GM18861 (cell line): Measurements from ENCODE around the gene SAMD4A.

Experiments used
- ATAC-seq: cut with Tn5 transposase; IDR thresholded peaks from one replicate; pipeline ENCODE4 v1.9.1; 2021; ENCODE audit not compliant: unreplicated experiment

SAMD4A gene

GRCh38 chr14:54566410-54567223 lies at the start of gene SAMD4A:
SAMD4A (plus strand) TSS chr14:54567128; CDS start chr14:54567917, 789 bp downstream.
- peak; percentile 27 for ATAC-seq

GRCh38 chr14:54524410-54524809 lies 42.5 kb upstream of the SAMD4A start:
- ATAC-seq, result no peak

- no peak for ATAC-seq
Observed at GRCh38 chr14:54528973-54529372, 38.0 kb upstream of the SAMD4A start.

GRCh38 chr14:54529811-54530210 lies 37.1 kb upstream of the SAMD4A start:
- no peak for ATAC-seq

GRCh38 chr14:54532111-54533012 lies 34.6 kb upstream of the SAMD4A start:
- peak; percentile 82 for ATAC-seq

- ATAC-seq, result no peak
Observed at GRCh38 chr14:54533100-54533499, 33.8 kb upstream of the SAMD4A start.

GRCh38 chr14:54535126-54535525 lies 31.8 kb upstream of the SAMD4A start:
- ATAC-seq, result no peak

GRCh38 chr14:54535646-54536045 lies 31.3 kb upstream of the SAMD4A start:
- no peak for ATAC-seq

GRCh38 chr14:54537651-54538050 lies 29.3 kb upstream of the SAMD4A start:
- ATAC-seq, result no peak

GRCh38 chr14:54538055-54538454 lies 28.9 kb upstream of the SAMD4A start:
- no peak for ATAC-seq

- ATAC-seq, result no peak
Observed at GRCh38 chr14:54547583-54547982, 19.3 kb upstream of the SAMD4A start.

- no peak for ATAC-seq
Observed at GRCh38 chr14:54548491-54548890, 18.4 kb upstream of the SAMD4A start.

- no peak for ATAC-seq
Observed at GRCh38 chr14:54549862-54550261, 17.1 kb upstream of the SAMD4A start.

GRCh38 chr14:54550514-54550913 lies 16.4 kb upstream of the SAMD4A start:
- no peak for ATAC-seq

GRCh38 chr14:54554401-54554800 lies 12.5 kb upstream of the SAMD4A start:
- no peak for ATAC-seq

- no peak for ATAC-seq
Observed at GRCh38 chr14:54555651-54556050, 11.3 kb upstream of the SAMD4A start.

- no peak for ATAC-seq
Observed at GRCh38 chr14:54556535-54556934, 10.4 kb upstream of the SAMD4A start.

- ATAC-seq, result no peak
Observed at GRCh38 chr14:54562334-54562733, 4.6 kb upstream of the SAMD4A start.

- ATAC-seq, result no peak
Observed at GRCh38 chr14:54564071-54564867, 2.7 kb upstream of the SAMD4A start.

- peak; percentile 19 for ATAC-seq
Observed at GRCh38 chr14:54564868-54565784, 1.8 kb upstream of the SAMD4A start.
